ENCODE results near the gene TEAD2.

The TEAD2 gene

DNA sequence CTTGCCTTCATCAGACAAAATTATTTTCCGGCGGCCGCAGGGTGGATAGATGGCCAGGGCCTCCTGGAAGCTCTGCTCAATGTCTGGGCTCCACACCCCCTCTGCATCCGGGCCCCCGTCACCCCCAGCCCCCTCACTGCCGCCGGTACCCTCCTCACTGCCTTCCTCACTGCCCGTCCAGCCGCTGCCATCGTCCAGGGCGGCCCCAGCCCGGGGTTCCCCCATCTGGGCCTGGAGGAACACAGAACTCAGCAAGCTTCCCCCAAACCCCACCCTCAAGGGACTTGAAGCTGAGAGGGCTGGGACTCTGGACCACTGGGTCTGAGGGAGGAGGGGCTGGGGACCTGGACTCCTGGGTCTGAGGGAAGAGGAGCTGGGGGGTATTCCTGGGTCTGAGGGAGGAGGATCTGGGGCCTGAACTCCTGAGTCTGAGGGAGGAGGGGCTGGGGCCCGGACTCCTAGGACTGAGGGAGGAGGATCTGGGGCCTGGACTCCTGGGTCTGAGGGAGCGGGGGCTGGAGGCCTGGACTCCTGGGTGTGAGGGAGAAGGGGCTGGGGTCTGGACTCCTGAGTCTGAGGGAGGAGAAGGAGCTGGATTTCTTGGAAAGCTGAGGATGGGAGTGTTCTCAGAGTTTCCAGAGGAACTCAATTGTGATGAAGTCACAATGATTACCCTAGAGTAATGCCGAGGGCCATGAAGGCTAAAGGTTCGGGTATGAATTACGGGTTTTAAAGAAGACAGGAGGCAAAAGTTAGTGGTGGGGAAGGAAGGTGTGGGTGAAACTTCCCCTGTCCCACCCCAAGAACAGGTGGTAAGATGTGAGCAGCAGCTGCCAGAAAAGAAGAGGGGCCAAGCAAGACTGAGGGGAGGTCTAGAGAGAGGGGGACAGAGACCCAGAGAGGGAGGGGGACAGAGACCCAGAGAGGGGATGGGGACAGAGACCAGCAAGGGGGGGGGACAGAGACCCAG is 2.1 kb downstream of the TEAD2 start:
- peak overlapping the region; percentile 88 for H3K4me3 ChIP-seq (ENCODE audit: low read length)
- no peak for DNase-seq (ENCODE audit: low read depth)
- TF ChIP-seq, protein P1, sequence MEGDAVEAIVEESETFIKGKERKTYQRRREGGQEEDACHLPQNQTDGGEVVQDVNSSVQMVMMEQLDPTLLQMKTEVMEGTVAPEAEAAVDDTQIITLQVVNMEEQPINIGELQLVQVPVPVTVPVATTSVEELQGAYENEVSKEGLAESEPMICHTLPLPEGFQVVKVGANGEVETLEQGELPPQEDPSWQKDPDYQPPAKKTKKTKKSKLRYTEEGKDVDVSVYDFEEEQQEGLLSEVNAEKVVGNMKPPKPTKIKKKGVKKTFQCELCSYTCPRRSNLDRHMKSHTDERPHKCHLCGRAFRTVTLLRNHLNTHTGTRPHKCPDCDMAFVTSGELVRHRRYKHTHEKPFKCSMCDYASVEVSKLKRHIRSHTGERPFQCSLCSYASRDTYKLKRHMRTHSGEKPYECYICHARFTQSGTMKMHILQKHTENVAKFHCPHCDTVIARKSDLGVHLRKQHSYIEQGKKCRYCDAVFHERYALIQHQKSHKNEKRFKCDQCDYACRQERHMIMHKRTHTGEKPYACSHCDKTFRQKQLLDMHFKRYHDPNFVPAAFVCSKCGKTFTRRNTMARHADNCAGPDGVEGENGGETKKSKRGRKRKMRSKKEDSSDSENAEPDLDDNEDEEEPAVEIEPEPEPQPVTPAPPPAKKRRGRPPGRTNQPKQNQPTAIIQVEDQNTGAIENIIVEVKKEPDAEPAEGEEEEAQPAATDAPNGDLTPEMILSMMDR (conservative IDR thresholded peaks at IDR 0.05; ENCODE audit: low read depth, low read length), result no peak

DNA sequence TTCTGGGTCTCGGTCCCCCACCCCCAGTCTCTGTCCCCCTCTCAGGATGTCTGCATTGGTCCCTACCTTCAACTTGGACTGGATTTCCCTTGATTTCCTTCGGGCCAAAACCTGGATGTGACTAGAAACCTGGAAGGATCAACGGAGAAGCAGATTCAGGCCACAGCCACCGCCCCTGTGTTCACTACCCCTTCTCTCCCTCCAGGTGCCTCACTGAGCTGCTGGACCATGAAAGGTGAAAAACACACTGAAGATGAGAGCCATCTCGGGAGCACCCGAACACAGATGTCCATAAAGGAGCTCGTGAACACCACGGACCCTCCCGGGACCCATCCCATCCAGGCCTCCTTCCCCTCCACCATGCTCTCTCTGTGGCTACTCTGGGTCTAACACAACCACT is 5.0 kb downstream of the TEAD2 start:
- no peak for DNase-seq (ENCODE audit: low read depth)
- H3K4me3 ChIP-seq (ENCODE audit: low read length), result no peak overlapping the region
- TF ChIP-seq, protein P1 (conservative IDR thresholded peaks at IDR 0.05; ENCODE audit: low read depth, low read length), result no peak

DNA sequence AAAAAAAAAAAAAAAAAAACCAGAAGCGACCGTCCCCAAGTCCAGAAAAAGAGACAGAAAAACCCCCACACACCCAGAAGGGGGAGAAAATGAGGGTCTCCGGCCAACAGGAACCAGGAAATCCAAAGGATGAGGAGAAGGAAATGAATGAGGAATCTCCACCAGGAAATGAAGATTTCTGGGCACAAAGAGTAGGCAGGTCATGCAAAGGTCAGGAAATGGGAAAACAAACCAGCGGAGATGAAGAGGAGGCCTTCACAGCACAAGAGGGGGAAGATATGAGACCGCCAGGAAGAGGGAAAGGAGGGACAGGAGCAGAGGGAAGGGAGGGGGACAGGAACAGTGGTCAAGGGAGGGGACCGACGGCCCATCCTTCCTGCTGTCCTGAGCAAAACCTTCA is 5.8 kb downstream of the TEAD2 start:
- DNase-seq (ENCODE audit: low read depth), result no peak
- TF ChIP-seq, protein P1 (conservative IDR thresholded peaks at IDR 0.05; ENCODE audit: low read depth, low read length), result no peak
- no peak overlapping the region for H3K4me3 ChIP-seq (ENCODE audit: low read length)

- no peak overlapping the region for H3K4me3 ChIP-seq (ENCODE audit: low read length)
- DNase-seq (ENCODE audit: low read depth), result no peak
- TF ChIP-seq, protein P1 (conservative IDR thresholded peaks at IDR 0.05; ENCODE audit: low read depth, low read length), result no peak
Measured at GRCh38 chr19:49355909-49356353, 6.3 kb downstream of the TEAD2 start.

- H3K4me3 ChIP-seq (ENCODE audit: low read length), result no peak overlapping the region
- TF ChIP-seq, protein P1 (conservative IDR thresholded peaks at IDR 0.05; ENCODE audit: low read depth, low read length), result no peak
- DNase-seq (ENCODE audit: low read depth), result no peak
Measured at GRCh38 chr19:49349567-49349966, 12.6 kb downstream of the TEAD2 start.

DNA sequence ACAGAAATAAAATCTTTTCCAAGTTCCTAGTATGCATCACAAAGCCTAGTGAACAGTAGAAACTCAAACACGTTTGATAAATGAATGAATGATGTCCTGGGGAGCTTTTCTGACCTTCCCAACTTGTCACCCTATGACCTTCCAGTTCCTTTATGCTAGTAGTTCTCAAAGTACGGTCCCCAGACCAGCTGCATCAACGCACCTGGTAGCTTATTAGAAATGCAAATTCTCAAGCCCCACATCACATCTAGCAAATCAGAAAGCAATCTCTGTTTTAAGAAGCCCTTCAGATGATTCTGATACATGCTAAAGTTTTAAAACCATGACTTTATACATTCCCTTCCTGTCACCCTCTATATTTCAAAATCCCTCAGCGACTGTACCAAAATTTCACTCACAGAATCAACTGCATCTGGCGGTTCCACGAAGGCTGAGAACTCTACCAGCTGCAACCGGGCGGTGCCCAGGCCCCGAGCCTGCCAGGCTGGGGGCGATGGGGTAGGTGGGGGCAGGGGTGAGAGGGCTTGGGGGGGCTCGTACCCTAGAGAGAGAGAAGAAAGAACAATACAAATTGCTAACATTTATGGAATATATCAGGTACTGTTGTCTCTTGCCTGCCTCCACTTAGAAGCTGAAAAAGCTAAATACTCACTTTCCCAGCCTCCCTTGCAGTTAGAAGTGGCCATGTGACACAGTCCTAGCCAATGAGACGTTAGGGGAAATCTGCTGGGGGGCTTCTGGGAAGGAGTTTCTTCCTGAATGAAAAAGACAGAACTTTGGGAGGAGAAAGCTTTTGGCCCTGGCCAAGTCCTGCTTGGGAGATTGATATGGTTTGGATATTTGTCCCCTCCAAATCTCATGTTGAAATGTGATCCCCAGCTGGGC is 13.7 kb downstream of the TEAD2 start:
- TF ChIP-seq, protein P1 (conservative IDR thresholded peaks at IDR 0.05; ENCODE audit: low read depth, low read length), result no peak
- no peak for DNase-seq (ENCODE audit: low read depth)
- no peak overlapping the region for H3K4me3 ChIP-seq (ENCODE audit: low read length)
